Activated CD4-positive, CD25-positive, alpha-beta regulatory T cell treated with anti-CD3 and anti-CD28 coated beads, Interleukin-2, amount 50 U/mL, for 72 hours (primary cell): ENCODE results near the gene SLC39A10.

ENCODE experiments used
- DNase-seq: peaks from one replicate; pipeline ENCODE4 v3.0.0; 2021

The SLC39A10 gene

DNA sequence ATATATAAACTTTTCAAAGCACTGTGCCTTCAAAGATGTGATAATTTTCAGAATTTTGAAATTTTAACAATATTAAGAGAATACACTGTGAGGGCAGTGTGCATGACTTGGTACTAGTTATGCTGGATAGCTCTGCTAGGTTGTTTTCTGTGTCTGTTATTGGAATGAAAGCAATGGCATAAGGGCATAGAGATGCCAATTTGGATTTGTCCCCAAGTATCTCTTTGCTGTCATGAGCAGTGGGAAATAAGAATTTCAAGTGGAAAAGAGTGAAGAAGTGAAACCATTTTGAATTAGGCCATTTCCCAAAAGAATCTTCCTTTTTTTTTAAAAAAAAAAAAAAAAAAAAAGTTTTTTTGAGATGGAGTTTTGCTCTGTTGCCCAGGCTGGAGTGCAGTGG, 76.8 kb downstream of the SLC39A10 start:
- DNase-seq: no peak

DNA sequence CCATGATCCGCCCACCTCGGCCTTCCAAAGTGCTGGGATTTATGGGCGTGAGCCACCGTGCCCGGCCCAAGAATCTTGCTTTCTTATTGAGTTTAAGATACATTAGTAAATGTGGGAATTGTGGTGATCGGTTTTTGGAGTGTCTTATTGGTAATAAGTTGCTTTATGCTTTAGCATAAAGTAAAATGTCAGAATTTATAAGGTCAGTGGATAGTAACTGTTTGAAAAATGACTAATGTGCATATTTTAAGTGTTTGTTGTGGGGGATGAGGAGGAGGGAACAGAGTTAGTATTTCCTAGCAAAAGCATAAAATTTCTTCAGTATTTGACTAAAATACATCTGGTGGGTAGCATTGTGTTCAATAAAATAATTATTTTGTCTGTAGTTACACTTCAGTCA, 77.4 kb downstream of the SLC39A10 start:
- no peak for DNase-seq

DNA sequence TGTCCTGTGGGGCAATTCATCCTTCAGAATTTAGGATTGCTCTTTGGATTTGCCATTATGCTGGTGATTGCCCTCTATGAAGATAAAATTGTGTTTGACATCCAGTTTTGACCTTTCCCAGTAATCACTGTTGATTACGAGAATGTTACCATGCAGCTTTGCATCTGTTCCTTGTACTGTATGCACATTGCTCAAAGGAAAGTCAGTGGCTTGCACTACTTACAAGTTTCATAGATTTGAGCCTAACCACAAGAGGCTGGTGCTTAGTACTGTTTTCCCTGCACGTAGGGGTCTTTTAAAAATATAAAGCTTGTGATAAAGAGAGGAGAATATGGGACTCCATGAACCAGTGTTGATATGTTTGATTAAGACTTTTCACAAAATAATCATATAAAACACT, 77.9 kb downstream of the SLC39A10 start:
- DNase-seq: no peak

DNA sequence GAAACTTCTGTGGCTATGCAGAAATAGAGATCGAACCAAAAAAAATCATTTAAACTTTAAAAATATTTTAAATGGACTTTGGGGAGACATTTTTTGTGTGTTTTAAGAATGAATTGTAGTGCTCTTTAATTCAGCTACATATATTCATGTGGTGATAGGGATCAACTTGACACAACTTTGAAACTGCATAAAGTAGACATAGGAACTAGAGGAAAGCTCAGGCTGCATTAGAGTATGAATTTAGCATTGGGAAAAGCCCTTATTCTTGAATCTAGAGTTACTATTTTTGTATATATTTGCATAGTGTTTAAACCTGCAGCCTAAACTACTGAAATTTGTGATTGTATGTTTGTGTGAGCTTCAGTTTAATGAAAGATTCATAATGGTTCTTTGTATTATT, 78.3 kb downstream of the SLC39A10 start:
- DNase-seq: no peak

DNA sequence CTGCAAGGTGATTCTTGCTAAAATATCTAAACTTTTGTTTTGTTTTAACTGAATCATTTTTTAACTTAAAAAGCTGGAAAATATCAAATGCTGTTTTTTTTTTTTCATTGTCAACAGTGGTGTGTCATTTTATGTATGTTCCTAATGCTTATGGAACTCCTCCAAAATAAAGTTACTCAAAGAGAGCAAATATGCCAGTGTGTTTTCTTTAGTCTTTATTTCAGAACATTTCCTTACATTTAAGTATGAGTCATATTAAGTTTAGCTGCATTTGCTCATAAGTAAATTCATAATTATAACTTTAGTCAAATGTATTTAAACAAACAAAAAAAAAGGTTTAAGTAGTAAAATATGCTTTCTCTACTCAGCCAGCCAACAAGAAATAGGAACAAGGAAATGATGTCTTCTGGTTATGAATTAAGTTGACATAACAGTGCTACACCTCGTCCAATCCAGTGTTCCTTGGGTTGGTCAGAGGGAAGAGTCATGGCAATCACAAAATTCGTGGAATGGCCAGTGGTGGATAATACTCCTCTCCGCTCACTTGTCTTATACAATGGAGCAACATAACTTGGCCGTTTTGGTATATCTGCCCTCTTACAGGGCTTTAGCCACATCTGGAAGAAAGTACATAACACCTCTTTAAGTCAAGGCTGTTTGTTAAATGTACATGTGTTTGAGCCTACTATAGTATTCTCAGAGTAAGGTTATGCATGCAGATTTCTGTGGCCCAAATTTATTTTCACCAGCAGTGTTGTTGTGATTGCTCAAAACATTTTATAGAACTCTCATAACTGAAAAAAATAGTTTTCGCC, 80.7 kb downstream of the SLC39A10 start:
- no peak for DNase-seq

DNA sequence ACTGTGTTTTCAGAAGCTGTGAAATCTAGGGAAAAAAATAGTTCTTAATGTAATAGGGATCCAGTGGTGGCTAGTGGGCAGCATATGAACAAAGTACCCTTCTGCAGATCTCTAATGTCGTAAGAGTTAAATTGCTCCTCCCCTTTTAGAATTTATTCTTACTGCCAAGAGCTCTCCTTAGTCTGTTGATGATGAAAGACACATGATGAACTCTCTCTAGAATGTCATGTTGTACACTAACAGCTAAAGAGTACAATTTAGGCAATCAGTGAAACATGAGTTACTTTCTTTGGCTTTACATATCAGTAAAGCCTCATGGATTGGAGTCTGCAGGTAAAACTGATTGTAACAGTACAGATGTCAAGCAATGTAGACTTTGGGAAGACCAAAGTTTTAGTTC, 84.2 kb downstream of the SLC39A10 start:
- DNase-seq: no peak

DNA sequence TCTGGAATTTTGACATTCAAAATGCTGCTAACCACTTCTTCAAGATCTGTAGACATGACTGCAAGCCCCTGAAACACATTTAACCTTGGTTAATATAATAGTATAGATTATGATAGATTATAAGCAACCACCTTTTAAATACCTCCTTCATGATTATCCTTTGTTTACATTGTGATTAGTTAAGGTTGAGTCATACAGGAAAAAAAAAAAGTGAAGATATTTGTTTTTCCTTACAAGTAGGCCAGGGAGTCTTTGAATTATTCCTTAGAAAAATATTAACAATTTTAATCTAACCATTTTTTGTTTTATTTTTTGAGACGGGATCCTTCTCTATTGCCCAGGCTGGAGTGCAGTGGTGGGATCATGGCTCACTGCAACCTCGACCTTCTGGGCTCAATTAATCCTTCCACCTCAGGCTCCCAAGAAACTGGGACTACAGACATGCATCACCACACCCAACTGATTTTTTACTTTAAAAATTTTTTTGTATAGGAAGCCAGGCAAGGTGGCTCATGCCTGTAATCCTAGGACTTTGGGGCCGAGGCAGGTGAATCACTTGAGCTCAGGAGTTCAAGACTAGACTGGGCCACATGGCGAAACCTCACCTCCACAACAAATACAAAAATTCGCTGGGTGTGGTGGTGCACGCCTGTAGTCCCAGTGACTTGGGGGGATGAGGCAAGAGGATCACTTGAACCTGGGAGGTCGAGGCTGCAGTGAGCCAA, 99.4 kb downstream of the SLC39A10 start:
- DNase-seq: no peak

DNA sequence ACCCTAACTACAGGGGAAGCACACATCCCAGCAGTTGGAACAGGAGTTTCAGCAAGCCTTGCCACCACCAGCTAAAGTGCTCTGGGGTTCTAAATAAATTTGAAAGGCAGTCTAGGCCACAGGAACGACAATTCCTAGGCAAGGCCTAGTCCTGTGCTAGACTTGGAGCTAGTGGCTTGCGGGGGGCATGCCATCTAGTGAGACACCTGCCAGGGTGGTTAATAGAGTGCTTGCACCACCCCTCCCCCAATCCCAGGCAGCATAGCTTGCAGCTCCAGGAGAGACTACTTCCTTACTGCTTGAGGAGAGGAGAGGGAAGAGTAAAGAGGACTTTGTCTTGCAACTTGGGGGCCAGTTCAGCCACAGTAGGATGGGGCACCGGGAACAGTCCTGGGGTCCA, 101.8 kb downstream of the SLC39A10 start:
- DNase-seq: no peak

DNA sequence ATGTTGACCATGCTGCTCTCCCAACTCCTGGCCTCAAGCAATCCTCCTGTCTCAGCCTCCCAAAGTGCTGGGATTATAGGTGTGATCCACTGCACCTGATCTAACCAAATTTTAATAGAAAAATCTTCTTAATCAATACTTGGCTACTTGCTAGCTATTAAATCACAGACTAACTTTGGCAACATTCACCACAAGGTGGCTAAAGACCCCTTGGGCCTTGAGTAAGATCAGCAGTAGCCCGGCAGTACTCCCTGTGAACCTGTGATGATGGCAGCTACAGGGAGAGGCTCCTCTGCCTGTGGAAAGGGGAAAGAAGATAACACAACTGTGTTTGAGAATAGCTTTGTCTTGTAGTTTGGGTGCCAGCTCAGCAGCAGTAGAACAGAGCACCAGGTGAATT, 102.9 kb downstream of the SLC39A10 start:
- DNase-seq: no peak

DNA sequence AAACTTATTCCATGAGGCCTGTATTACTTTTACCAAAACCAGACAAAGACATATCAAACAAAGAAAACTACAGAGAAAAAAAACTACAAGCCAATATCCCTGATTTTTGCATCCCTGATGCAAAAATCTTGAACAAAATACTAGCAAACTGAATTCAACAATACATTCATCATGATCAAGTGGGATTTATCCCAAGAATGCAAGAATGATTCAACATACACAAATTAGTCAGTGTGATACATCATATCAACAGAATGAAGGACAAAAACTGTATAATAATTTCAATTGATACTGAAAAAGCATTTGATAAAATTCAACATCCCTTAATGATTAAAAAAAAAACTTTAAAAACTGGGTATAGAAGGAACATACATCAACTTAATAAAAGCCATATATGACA, 106.8 kb downstream of the SLC39A10 start:
- no peak for DNase-seq

DNA sequence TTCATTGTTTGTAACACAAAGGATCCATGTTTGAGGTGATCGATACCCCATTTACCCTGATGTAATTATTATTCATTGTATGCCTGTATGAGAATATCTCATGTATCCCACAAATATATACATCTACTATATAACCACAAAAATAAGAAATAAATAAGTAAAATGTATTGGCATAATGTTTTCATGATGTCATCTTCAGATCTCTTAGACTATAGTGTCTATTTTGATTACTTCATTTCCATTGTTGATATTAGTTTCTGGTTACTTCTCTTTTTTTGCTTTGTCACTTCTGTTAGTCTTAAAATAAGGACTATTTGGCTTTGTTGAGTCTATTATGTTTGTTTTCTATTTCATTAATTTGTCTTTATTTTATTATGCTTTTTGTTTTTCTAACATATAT, 109.7 kb downstream of the SLC39A10 start:
- DNase-seq: no peak

DNA sequence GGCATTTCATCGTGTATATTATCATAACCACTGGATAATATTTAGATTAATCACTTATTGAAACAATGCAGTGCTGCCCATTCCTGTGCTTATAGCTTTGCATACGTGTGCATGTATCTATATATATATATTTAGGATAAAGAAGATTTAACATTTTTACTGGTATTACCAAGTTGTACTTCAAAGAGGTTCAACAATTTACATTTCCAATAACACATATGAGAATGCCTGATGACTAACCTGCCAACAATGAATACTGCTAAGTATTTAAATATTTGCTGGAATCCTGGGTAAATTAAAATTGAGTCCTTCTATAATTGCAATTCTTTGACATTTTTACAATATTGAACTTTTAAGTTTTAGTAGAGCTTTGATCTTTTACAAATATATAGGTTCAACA, 111.4 kb downstream of the SLC39A10 start:
- no peak for DNase-seq

DNA sequence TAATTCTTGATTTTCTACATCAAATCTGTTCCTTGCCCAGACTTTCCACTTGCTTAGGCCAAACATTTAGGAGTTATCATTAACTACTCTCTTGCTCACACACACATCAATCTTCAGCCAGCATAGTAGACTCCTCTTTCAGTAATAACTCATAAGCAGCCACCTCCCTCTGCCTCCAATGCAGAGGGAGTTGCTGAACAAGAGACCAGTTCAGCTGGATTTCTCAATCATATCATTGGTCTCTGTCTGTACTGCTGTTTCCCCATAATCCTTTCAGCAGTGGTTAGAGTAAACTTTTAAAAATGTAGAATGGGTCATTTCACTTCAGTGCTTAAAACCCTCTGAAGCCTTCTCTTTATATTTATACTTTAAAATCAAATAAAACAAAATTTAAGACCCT, 112.9 kb downstream of the SLC39A10 start:
- no peak for DNase-seq

DNA sequence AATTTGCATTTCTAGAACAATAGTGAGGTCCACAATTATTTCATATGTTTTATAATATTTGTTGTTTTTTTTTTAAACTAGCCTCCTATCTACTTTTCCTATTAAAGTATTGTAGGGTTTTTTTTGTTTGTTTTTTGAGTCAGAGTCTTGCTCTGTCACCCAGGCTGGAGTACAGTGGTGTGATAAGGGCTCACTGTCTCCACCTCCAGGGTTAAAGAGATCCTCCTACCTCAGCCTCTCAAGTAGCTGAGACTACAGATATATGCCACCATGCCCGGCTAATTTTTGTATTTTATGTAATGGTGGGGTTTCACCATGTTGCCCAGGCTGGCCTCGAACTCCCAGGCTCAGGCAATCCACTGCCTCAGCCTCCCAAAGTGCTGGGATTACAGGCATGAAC, 122.5 kb downstream of the SLC39A10 start:
- DNase-seq: no peak

DNA sequence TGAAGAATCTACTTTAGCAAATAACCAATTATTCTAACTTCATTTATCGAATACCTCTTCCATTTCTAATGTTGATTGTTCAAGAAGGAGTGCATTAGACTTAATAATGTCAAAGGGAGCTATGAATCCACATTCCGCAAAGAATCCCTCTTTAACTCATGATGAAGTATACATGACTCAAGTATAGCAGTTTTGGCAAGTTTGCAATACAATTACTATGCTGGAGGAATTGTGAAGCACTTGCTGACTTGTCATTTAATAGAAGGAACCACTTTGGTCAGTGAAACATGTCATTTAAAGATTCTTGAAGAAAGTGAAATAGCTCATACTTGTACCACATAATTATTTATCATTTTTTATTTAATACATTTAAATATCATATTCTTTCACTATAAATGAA, 125.1 kb downstream of the SLC39A10 start:
- no peak for DNase-seq
